Measurements from ENCODE around the gene LRMDA.

Gene LRMDA

DNA sequence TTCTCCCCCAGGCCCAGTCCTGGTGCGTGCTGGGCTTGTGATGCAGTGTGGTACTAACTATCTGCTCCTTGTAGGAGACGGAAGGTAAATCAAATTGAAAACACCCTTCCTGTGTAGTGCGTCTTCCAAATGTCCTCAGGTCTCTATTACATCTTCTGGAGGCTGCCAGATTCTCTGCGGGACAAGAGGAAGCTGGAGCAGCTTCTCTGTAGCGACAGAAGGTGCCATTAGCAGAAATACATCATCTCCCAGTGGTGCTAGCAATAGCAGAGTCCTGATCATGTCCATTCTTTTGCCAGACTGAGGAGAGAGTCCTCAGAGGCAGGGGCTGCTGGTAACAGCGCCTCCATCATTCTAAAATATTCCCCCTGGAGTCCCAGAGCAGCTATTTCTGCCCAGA lies 675.2 kb downstream of the LRMDA start:
- H3K36me3 ChIP-seq (ENCODE audit: low read length), result no peaks in the 10 kb centered on the region
- H2AFZ ChIP-seq (ENCODE audit: low read depth, low read length, severe bottlenecking), result no peak overlapping the region
- H3K4me2 ChIP-seq (ENCODE audit: low read depth, low read length, poor library complexity, severe bottlenecking), result no peak overlapping the region
- H3K79me2 ChIP-seq (ENCODE audit: insufficient read depth, low read length), result no peaks in the 10 kb centered on the region
- H3K9ac ChIP-seq (ENCODE audit: low read length), result no peak overlapping the region
- no peaks in the 10 kb centered on the region; the same call in 1 of the 2 replicates for H3K9me2 ChIP-seq (replicated peaks; ENCODE audit: insufficient read depth, low read length)
- no peak overlapping the region for H3K4me3 ChIP-seq (ENCODE audit: insufficient read depth, low read length, poor library complexity, severe bottlenecking)
- no peak for TF ChIP-seq EZH2phosphoT487 (conservative IDR thresholded peaks at IDR 0.05; ENCODE audit: low read length)
- TF ChIP-seq, protein P1, sequence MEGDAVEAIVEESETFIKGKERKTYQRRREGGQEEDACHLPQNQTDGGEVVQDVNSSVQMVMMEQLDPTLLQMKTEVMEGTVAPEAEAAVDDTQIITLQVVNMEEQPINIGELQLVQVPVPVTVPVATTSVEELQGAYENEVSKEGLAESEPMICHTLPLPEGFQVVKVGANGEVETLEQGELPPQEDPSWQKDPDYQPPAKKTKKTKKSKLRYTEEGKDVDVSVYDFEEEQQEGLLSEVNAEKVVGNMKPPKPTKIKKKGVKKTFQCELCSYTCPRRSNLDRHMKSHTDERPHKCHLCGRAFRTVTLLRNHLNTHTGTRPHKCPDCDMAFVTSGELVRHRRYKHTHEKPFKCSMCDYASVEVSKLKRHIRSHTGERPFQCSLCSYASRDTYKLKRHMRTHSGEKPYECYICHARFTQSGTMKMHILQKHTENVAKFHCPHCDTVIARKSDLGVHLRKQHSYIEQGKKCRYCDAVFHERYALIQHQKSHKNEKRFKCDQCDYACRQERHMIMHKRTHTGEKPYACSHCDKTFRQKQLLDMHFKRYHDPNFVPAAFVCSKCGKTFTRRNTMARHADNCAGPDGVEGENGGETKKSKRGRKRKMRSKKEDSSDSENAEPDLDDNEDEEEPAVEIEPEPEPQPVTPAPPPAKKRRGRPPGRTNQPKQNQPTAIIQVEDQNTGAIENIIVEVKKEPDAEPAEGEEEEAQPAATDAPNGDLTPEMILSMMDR (IDR thresholded peaks at IDR 0.05; ENCODE audit: insufficient read depth, low read length, poor library complexity, severe bottlenecking), result no peak
- no peaks in the 10 kb centered on the region for H3K9me3 ChIP-seq (ENCODE audit: insufficient read depth, low read length)
- no peaks in the 10 kb centered on the region for H3K27me3 ChIP-seq (ENCODE audit: low read length)
- no peak overlapping the region for H3K27ac ChIP-seq (ENCODE audit: low read depth, low read length)
- no peaks in the 10 kb centered on the region for H3F3A ChIP-seq (ENCODE audit: insufficient read depth)
- H4K20me1 ChIP-seq (ENCODE audit: low read depth, low read length), result no peaks in the 10 kb centered on the region

DNA sequence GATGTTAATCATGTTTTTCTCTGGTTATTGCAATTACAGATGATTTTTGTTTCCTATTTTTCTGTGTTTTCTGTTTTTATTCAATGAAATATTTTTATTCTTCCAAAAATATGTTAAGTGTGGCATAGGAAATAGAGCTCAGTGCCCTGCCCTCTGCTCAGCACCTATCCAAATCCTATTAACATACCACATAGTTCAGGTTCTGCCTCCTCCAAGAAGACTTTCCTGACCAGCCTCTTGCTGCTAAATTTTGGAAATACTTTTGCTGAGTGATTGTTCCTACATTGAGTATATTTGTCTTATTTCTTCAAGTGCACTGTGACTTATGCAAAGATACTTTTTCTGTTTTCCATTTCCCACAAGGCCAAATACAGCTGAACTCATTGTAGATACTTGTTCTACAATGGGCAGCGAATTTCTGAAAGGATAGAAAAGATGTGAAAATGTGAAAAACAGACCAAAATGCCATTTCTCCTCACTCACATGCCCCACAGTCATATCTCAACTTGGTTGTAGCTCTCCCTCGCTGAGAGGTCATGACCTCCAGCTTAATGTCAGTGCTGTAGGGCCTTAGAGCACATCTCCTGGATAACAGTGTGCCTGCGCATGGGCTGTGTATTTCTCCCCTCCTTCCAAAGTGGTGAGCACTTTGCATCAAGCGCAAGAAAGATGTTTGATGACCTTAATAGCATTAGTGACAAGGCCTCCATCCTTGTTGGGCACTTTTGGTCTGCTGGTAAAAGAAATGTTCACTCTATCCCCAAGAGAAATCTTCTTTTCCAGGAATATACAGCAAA lies 677.3 kb downstream of the LRMDA start:
- H3K9me3 ChIP-seq (ENCODE audit: insufficient read depth, low read length), result no peaks in the 10 kb centered on the region
- no peak overlapping the region for H3K27ac ChIP-seq (ENCODE audit: low read depth, low read length)
- no peaks in the 10 kb centered on the region for H3K79me2 ChIP-seq (ENCODE audit: insufficient read depth, low read length)
- H4K20me1 ChIP-seq (ENCODE audit: low read depth, low read length), result no peaks in the 10 kb centered on the region
- H3K27me3 ChIP-seq (ENCODE audit: low read length), result no peaks in the 10 kb centered on the region
- TF ChIP-seq EZH2phosphoT487 (conservative IDR thresholded peaks at IDR 0.05; ENCODE audit: low read length), result no peak
- TF ChIP-seq, protein P1 (IDR thresholded peaks at IDR 0.05; ENCODE audit: insufficient read depth, low read length, poor library complexity, severe bottlenecking), result no peak
- H3K4me2 ChIP-seq (ENCODE audit: low read depth, low read length, poor library complexity, severe bottlenecking), result no peak overlapping the region
- no peak overlapping the region for H2AFZ ChIP-seq (ENCODE audit: low read depth, low read length, severe bottlenecking)
- no peak overlapping the region for H3K9ac ChIP-seq (ENCODE audit: low read length)
- H3F3A ChIP-seq (ENCODE audit: insufficient read depth), result no peaks in the 10 kb centered on the region
- no peaks in the 10 kb centered on the region for H3K9me2 ChIP-seq (replicated peaks; ENCODE audit: insufficient read depth, low read length)
- H3K4me3 ChIP-seq (ENCODE audit: insufficient read depth, low read length, poor library complexity, severe bottlenecking), result no peak overlapping the region
- no peaks in the 10 kb centered on the region for H3K36me3 ChIP-seq (ENCODE audit: low read length)

DNA sequence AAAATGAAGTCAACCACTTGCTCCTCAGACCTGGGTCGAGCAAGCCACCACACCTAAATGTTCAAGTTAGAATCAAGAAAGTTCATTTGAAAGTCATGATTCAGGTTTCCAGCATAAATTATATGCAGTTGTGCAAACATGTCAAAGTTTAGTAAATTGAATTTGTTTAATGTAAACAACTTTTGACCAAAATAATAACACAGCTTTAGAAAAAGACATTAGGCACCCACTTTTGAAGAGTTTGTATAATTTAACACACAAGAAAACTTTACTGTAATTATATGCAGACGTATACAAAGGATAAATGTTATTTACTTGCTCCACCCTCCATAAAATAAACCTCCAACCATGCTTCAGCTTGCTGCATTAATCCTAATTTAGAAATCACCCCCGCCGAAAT lies 680.0 kb downstream of the LRMDA start:
- H3K9me2 ChIP-seq (replicated peaks; ENCODE audit: insufficient read depth, low read length), result no peaks in the 10 kb centered on the region
- H3K27me3 ChIP-seq (ENCODE audit: low read length), result no peaks in the 10 kb centered on the region
- H4K20me1 ChIP-seq (ENCODE audit: low read depth, low read length), result no peaks in the 10 kb centered on the region
- H3K4me3 ChIP-seq (ENCODE audit: insufficient read depth, low read length, poor library complexity, severe bottlenecking), result no peak overlapping the region
- no peak overlapping the region for H2AFZ ChIP-seq (ENCODE audit: low read depth, low read length, severe bottlenecking)
- no peak overlapping the region for H3K9ac ChIP-seq (ENCODE audit: low read length)
- H3F3A ChIP-seq (ENCODE audit: insufficient read depth), result no peaks in the 10 kb centered on the region
- TF ChIP-seq EZH2phosphoT487 (conservative IDR thresholded peaks at IDR 0.05; ENCODE audit: low read length), result no peak
- TF ChIP-seq, protein P1 (IDR thresholded peaks at IDR 0.05; ENCODE audit: insufficient read depth, low read length, poor library complexity, severe bottlenecking), result no peak
- no peak overlapping the region for H3K4me2 ChIP-seq (ENCODE audit: low read depth, low read length, poor library complexity, severe bottlenecking)
- no peak overlapping the region for H3K27ac ChIP-seq (ENCODE audit: low read depth, low read length)
- no peaks in the 10 kb centered on the region for H3K9me3 ChIP-seq (ENCODE audit: insufficient read depth, low read length)
- H3K36me3 ChIP-seq (ENCODE audit: low read length), result no peaks in the 10 kb centered on the region
- no peaks in the 10 kb centered on the region for H3K79me2 ChIP-seq (ENCODE audit: insufficient read depth, low read length)

Data from SU-DHL-6 (cell line).